K562 (cell line): ENCODE measurements around the gene RIPOR1.

ENCODE experiments used
- CHD2 ChIP-seq: IDR thresholded peaks from 2 replicates; pipeline ENCODE4 v1.6.1; 2011; ENCODE audit warnings: low read depth, low read length
- REST ChIP-seq, 2 experiments: fragments of 450-650 bp; formaldehyde crosslinking in 1 of 2; IDR thresholded peaks; 2 replicates each; pipeline versions ENCODE4 v1.4.0 to v1.6.1; 2014 to 2020; ENCODE audit warnings: mild to moderate bottlenecking in 2 of 2, borderline replicate concordance in 1 of 2, low read depth in 1 of 2
- RFX5 ChIP-seq: IDR thresholded peaks from 2 replicates; pipeline ENCODE4 v1.6.1; 2011; ENCODE audit warnings: low read depth, mild to moderate bottlenecking, improper control_type of control experiment, low read length
- TEAD4 ChIP-seq, 2 experiments: sonication (generic) in 1 of 2; formaldehyde crosslinking in 1 of 2; IDR thresholded peaks; 2 replicates each; pipeline versions ENCODE4 v1.6.1 to v1.8.0; 2012 to 2022; ENCODE audit warnings: borderline replicate concordance in 1 of 2, inconsistent platforms in 1 of 2, low read length in 1 of 2, mild to moderate bottlenecking in 1 of 2, missing genetic modification reagents in 1 of 2
- TF ChIP-seq, protein P1 (sequence below): fragments of 250-450 bp; sonication (Bioruptor Pico); IDR thresholded peaks from 2 replicates; pipeline ENCODE4 v1.4.0; 2020; ENCODE audit warnings: borderline replicate concordance

DNA sequence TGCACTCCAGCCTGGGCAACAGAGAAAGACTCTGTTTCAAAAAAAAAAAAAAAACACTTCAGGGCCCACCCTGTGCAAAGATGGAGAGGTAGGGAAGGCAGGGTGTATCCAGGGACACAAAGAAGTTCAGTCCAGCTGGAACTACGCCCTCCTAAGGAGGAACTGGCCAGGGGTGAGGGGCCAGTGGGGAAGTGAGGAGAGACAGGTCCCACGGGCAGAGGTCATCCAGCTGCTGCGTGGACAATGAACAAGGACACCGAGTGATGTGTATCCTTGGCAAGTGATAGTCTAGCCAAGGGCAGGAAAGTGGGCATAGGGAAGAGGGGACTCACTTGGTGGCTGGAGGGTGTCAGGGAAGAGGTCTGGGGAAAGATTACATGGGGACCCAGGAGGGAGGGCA, 9.4 kb upstream of the RIPOR1 start:
- no peak for TF ChIP-seq REST (IDR thresholded peaks at IDR 0.05; ENCODE audit: borderline replicate concordance)
- no peak for TF ChIP-seq REST (CRISPR knock-in tag; IDR thresholded peaks at IDR 0.05; ENCODE audit: low read depth)
- TF ChIP-seq CHD2, result no peak
- TF ChIP-seq, protein P1, sequence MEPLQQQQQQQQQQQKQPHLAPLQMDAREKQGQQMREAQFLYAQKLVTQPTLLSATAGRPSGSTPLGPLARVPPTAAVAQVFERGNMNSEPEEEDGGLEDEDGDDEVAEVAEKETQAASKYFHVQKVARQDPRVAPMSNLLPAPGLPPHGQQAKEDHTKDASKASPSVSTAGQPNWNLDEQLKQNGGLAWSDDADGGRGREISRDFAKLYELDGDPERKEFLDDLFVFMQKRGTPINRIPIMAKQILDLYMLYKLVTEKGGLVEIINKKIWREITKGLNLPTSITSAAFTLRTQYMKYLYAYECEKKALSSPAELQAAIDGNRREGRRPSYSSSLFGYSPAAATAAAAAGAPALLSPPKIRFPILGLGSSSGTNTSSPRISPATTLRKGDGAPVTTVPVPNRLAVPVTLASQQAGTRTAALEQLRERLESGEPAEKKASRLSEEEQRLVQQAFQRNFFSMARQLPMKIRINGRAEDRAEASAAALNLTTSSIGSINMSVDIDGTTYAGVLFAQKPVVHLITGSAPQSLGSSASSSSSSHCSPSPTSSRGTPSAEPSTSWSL (CRISPR knock-in tag), result no peak
- TF ChIP-seq RFX5, result no peak
- TF ChIP-seq TEAD4 (IDR thresholded peaks at IDR 0.05; ENCODE audit: low read length), result no peak
- no peak for TF ChIP-seq TEAD4 (CRISPR knock-in tag; IDR thresholded peaks at IDR 0.05; ENCODE audit: borderline replicate concordance)
